ENCODE data around the gene GART. TPM values are rescaled to one million over a fixed set of nuclear protein-coding genes. Genes with fewer than 3 reads are reported as not detected.

Gene GART
- total RNA-seq, 2 donors from 2014 or later = 30.6 to 48.8 TPM

DNA sequence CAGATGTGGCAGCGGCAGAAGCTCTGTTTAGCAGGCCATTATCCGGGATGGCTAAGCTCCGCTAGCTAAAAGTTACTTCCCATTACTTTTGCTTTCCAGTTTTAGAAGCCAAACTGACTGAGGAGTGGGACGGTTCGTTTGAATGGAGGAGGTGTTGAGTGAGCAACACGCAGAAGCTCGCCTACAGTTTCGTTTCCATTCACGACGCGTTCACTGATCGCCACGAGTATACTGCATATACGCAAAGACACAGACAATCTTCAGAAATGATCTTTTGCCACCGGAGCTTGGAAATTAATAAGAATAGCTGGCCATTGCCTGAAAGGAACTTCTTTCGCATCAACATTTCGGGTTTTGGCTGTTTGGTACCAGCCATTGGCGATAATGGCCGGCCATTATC, 15.5 kb upstream of the GART start:
- no peak for ATAC-seq
- intact Hi-C loops (cut with DNase I) = no loop called here

DNA sequence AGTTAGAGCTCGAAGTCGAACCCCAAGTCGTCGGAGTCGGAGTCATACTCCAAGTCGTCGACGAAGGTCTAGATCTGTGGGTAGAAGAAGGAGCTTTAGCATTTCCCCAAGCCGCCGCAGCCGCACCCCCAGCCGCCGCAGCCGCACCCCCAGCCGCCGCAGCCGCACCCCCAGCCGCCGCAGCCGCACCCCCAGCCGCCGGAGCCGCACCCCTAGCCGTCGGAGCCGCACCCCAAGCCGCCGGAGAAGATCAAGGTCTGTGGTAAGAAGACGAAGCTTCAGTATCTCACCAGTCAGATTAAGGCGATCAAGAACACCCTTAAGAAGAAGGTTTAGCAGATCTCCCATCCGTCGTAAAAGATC, 13.0 kb upstream of the GART start:
- DNase-seq = no peak
- ATAC-seq = no peak
- intact Hi-C loops (cut with DNase I) = no loop called here

More for the DNA sequence above, 15.5 kb upstream of the GART start:
- no peak for DNase-seq

DNA sequence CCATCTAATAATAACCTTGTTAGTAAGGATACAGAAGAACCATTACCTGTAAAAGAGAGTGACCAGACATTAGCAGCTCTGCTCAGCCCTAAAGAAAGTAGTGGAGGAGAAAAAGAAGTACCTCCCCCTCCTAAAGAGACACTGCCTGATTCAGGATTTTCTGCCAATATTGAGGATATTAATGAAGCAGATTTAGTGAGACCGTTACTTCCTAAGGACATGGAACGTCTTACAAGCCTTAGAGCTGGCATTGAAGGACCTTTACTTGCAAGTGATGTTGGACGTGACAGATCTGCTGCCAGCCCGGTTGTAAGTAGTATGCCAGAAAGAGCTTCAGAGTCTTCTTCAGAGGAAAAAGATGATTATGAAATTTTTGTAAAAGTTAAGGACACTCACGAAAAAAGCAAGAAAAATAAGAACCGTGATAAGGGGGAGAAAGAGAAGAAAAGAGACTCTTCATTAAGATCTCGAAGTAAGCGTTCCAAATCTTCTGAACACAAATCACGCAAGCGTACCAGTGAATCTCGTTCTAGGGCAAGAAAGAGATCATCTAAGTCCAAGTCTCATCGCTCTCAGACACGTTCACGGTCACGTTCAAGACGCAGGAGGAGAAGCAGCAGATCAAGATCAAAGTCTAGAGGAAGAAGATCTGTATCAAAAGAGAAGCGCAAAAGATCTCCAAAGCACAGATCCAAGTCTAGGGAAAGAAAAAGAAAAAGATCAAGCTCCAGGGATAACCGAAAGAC, 12.5 kb upstream of the GART start:
- DNase-seq (no peak), ATAC-seq (no peak)
- intact Hi-C loops (cut with DNase I) = no loop called here

DNA sequence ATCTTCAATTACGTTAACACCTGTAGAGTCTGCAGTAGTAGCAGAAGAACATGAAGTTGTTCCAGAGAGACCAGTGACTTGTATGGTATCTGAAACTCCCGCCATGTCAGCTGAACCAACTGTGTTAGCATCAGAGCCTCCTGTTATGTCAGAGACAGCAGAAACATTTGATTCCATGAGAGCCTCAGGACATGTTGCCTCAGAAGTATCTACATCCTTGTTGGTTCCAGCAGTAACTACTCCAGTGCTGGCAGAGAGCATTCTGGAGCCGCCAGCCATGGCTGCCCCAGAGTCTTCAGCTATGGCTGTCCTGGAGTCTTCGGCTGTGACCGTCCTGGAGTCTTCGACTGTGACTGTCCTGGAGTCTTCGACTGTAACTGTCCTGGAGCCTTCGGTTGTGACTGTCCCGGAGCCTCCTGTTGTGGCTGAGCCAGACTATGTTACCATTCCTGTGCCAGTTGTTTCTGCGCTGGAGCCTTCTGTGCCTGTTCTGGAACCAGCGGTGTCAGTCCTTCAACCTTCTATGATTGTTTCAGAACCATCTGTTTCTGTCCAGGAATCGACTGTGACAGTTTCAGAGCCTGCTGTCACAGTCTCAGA, 11.2 kb upstream of the GART start:
- ATAC-seq = peak in 1 of 2 donors; percentile 9
- no peak for DNase-seq
- intact Hi-C loops (cut with DNase I) = no loop called here

DNA sequence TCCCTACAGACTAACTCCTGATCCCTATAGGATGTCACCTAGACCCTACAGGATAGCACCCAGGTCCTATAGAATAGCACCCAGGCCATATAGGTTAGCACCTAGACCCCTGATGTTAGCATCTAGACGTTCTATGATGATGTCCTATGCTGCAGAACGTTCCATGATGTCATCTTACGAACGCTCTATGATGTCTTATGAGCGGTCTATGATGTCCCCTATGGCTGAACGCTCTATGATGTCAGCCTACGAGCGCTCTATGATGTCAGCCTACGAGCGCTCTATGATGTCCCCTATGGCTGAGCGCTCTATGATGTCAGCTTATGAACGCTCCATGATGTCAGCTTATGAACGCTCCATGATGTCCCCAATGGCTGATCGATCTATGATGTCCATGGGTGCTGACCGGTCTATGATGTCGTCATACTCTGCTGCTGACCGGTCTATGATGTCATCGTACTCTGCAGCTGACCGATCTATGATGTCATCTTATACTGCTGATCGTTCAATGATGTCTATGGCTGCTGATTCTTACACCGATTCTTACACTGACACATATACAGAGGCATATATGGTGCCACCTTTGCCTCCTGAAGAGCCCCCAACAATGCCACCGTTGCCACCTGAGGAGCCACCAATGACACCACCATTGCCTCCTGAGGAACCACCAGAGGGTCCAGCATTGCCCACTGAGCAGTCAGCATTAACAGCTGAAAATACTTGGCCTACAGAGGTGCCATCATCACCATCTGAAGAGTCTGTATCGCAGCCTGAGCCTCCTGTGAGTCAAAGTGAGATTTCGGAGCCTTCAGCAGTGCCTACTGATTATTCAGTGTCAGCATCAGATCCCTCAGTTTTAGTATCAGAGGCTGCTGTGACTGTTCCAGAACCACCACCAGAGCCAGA, 10.4 kb upstream of the GART start:
- ATAC-seq (peak in 1 of 2 donors; percentile 9), DNase-seq (no peak)
- intact Hi-C loops (cut with DNase I) = no loop called here

DNA sequence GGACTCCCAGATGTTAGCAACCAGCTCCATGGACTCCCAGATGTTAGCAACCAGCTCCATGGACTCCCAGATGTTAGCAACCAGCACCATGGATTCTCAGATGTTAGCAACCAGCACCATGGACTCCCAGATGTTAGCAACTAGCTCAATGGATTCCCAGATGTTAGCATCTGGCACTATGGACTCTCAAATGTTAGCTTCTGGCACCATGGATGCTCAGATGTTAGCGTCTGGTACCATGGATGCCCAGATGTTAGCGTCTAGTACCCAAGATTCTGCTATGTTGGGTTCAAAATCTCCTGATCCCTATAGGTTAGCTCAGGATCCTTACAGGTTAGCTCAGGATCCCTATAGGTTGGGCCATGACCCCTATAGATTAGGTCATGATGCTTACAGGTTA, 9.7 kb upstream of the GART start:
- intact Hi-C loops (cut with DNase I) = no loop called here
- ATAC-seq = no peak

DNA sequence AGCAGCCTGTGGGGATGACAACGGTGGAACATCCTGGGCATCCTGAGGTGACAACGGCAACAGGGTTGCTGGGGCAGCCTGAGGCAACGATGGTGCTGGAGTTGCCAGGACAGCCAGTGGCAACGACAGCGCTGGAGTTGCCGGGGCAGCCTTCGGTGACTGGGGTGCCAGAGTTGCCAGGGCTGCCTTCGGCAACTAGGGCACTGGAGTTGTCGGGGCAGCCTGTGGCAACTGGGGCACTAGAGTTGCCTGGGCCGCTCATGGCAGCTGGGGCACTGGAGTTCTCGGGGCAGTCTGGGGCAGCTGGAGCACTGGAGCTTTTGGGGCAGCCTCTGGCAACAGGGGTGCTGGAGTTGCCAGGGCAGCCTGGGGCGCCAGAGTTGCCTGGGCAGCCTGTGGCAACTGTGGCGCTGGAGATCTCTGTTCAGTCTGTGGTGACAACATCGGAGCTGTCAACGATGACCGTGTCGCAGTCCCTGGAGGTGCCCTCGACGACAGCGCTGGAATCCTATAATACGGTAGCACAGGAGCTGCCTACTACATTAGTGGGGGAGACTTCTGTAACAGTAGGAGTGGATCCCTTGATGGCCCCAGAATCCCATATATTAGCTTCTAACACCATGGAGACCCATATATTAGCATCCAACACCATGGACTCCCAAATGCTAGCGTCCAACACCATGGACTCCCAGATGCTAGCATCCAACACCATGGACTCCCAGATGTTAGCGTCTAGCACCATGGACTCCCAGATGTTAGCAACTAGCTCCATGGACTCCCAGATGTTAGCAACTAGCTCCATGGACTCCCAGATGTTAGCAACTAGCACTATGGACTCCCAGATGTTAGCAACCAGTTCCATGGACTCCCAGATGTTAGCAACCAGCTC, 9.1 kb upstream of the GART start:
- DNase-seq (no peak), ATAC-seq (peak; percentile 14 to 39)

More for the DNA sequence above, 9.7 kb upstream of the GART start:
- DNase-seq = no peak

DNA sequence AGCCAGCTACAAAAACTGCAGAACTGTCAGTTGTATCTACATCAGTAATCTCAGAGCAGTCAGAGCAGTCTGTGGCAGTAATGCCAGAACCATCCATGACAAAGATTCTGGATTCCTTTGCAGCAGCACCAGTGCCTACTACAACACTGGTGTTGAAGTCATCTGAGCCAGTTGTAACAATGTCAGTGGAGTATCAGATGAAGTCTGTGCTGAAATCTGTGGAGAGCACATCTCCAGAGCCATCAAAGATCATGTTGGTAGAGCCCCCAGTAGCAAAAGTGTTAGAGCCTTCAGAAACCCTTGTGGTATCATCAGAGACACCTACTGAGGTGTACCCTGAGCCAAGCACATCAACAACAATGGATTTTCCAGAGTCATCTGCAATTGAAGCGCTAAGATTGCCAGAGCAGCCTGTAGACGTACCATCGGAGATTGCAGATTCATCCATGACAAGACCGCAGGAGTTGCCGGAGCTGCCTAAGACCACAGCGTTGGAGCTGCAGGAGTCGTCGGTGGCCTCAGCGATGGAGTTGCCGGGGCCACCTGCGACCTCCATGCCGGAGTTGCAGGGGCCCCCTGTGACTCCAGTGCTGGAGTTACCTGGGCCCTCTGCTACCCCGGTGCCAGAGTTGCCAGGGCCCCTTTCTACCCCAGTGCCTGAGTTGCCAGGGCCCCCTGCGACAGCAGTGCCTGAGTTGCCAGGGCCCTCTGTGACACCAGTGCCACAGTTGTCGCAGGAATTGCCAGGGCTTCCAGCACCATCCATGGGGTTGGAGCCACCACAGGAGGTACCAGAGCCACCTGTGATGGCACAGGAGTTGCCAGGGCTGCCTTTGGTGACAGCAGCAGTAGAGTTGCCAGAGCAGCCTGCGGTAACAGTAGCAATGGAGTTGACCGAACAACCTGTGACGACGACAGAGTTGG, 8.2 kb upstream of the GART start:
- DNase-seq (no peak), ATAC-seq (no peak)
- intact Hi-C loops (cut with DNase I) = loop anchor here in 1 of 2 donors (10.0 kb wide), 1 partner anchor 45 kb away; no protein-coding TSS in a partner anchor

More for the DNA sequence above, 9.1 kb upstream of the GART start:
- intact Hi-C loops (cut with DNase I) = no loop called here

DNA sequence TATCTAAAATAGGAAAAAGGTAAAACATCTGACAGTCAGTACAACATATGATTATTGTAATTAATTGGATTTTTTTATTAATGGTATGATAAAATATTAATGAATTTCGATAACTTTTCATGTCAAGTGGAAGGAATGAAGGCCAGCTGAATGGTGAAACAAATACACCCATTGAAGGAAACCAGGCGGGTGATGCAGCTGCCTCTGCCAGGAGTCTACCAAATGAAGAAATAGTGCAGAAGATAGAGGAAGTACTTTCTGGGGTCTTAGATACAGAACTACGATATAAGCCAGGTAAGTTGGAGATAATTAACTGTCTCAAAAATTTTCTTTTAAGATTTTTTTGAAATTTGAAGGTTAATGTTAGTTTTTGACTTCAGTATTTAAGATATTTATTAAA, 4.2 kb upstream of the GART start:
- intact Hi-C loops (cut with DNase I) = loop anchor here in 1 of 2 donors (10.0 kb wide), 1 partner anchor 49 kb away; no protein-coding TSS in a partner anchor
- ATAC-seq = no peak
- no peak for DNase-seq

DNA sequence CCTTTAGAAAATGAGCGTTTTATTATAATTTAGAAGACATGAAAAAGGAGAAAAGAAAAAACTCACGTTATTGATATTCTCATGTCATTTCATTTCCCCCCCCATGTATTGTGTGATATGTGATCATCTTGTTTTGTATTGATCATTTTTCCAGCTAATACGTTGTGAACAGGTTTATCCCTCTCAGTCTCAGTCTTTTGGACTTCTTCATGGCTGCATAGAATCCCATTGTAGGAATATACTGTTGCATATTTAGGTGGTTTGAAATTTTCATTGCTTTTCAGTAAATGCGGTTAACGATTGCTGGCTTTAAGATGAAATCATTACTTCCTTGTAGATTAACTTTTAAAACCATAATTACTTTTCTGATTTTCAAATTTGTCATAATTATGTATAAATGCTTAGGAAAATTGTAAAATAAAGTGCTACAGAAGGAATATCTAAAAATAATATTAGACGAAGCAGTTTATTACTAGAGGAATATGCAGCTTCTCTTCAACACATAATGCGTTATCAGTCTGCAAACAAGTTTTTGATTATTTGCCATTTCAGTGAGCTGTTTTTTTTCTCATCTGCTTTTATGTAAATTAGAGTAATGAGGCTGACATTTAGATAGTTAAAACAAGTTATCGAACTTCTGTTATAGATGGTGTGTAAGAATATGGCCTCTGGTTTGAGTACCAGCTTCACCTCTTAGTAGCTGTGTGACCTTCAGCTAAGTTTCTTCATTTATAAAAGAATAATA, 2.7 kb upstream of the GART start:
- DNase-seq (no peak), ATAC-seq (no peak)
- intact Hi-C loops (cut with DNase I) = loop anchor here in 1 of 2 donors (5.0 to 10.0 kb wide), 2 partner anchors 50 to 67 kb away; partner anchors contain the start of gene TMEM50B

DNA sequence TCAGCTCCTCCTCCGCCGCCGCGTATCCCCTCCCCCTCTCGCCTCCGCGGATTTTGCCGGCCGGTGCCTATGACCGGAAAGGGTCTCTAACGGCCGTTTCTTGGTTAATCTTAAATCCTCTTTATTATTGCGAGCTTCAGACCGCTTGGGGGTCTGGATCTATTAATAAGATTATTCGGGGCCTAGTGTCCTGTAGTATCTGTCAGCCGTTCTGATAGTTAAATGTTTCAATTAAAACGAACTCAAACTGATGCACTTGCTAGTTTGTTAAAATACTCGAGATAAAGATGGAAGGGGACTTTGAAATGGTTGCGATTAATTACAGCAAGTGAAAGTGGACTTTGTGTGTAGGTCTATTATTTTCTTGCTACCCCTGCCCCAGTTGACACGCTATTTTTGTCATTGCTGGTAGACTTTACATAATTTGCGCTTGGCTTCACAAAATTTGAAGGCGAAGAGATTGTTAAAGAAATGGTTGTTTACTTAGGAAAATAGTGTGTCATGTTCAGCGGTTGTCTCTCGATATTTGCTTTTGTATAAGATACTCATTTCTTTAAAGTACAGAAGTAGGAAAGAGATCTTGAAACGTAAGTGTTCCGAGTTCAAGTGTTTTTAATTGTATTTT, 1.7 kb upstream of the GART start:
- ATAC-seq (peak; percentile 38 to 55), DNase-seq (peak; percentile 75)
- intact Hi-C loops (cut with DNase I) = loop anchor here in 1 of 2 donors (5.0 to 10.0 kb wide), 2 partner anchors 51 to 66 kb away; partner anchors contain the start of gene TMEM50B

DNA sequence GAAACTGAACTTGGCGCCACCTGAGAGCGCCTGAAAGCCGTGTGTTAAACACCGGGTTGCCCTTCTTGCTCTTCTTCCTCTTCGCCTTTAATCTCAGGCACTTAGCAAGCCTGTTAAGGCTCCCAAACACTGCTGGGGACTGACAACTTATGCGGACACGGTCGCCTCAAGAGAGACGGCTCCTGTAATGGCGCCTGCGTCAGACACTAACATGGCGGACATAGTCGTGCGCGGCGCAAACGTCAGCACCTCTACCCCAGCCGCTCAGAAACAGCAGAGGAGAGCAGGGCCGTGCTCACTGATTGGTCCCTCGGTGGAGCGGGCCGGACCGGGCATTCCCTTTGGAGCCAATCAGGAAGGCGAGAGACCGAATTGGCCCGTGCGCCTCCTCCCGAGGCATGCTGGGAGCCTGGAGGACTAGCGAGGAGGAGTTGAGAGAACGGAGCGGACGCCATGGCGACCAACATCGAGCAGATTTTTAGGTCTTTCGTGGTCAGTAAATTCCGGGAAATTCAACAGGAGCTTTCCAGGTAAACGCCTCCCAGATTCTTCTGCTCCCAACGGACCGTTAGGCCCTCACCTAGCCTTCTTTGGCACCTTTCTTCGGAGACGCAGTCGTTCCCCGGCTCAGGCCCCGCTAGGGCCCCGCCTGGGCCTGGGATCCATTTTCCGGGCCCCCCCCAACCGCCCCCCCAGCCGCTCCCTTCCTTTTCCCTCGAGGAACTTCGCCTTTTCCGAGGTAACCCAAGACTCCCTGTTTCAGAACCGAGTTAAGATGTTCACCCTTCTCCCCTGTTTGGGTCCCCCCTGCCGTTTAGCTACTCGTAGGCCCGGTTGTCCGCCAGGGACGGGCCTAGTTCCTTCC, 955 bp upstream of the GART start, which contains the start of gene SON:
Gene SON (plus strand): TSS at position 399 of the 865 bp plus-strand sequence. CDS start 55 bp downstream, at position 454.
- DNase-seq (peak; percentile 99), ATAC-seq (peak; percentile 97 to 99)
- intact Hi-C loops (cut with DNase I) = loop anchor here in 1 of 2 donors (5.0 to 10.0 kb wide), 2 partner anchors 52 to 66 kb away; partner anchors contain the start of gene TMEM50B

DNA sequence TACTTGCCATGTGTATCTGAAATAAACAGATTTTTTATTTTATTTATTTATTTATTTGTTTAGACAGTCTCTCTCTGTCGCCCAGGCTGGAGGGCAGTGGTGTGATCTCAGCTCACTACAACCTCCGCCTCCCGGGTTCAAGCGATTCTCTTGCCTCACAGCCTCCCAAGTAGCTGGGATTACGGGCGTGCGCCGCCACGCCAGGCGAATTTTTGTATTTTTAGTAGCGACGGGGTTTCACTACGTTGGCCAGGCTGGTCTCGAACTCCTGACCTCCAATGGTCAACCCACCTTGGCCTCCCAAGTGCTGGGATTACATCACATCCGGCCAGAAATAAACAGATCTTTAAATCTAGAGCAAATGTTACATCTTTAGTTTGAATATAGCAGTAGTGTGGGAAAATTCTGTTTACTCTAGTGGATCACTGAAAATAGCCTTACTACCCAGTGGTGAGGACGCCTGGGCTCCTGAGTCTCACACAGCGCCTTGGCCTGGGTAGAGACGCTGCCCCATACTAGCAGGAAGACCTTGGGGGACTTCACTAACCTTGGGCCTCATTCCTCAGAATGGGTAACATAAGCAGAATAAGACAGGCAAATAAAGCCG, 709 bp downstream of the GART start:
- no peak for ATAC-seq
- no peak for DNase-seq
- intact Hi-C loops (cut with DNase I) = loop anchor here in 1 of 2 donors (5.0 to 10.0 kb wide), 2 partner anchors 54 to 64 kb away; partner anchors contain the start of gene TMEM50B

DNA sequence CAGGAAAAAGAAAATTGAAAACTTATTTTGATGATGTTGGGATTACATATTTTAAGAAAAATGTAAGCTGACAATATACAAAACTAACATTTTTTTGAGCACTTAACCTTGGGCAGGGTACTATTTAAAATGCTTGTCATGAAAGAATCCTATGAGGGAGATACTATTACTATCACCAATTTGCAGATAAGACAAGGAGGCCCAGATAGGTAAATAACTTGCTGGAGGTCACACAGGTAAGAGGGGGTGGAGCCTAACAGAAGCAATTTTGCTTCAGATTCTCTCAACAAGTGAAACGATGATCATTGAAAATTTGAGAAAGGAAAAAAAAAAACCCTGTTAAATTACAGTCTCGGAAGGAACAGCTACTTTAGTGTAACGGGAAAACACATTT, 1.2 kb downstream of the GART start:
- DNase-seq (no peak), ATAC-seq (no peak)
- intact Hi-C loops (cut with DNase I) = loop anchor here in 1 of 2 donors (5.0 to 10.0 kb wide), 2 partner anchors 54 to 63 kb away; partner anchors contain the start of gene TMEM50B

DNA sequence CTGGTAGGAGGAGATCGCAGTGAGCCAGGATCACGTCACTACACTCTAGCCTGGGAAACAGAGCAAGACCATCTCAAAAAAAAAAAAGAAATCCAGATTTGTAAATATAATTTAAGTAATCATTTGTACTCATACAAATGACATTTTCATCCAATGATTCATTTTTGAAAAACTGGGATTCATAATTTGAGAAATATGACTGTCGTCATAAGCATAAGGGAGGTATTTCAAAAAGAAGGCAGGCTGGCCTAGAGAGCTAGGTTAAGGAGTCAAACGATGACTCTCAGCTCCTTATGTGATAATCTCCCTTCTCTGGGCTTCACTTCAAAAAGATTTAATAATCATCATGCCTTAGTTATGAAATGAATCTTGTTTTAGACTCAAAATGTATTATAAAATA, 2.3 kb downstream of the GART start:
- ATAC-seq (no peak), DNase-seq (no peak)
- intact Hi-C loops (cut with DNase I) = loop anchor here in 1 of 2 donors (5.0 to 10.0 kb wide), 2 partner anchors 55 to 62 kb away; partner anchors contain the start of gene TMEM50B

All from left cardiac atrium (tissue), 4 donors.